ENCODE data around the gene KCTD1. TPM values are rescaled to one million over a fixed set of nuclear protein-coding genes. Genes with fewer than 3 reads are reported as not detected.

Gene KCTD1
- total and polyA plus RNA-seq, 10 of the 15 experiments (the other 5 are each of a cell fraction or from before 2014, with no cell fraction given): 1.5 to 13.4 (median 5.5) TPM

GRCh38 chr18:26495287-26495686, 53.1 kb downstream of the KCTD1 start:
- BruUV-seq (replicated peaks): no TSS peak

GRCh38 chr18:26493021-26493420, 55.3 kb downstream of the KCTD1 start:
- no peak overlapping the region for H3K9ac ChIP-seq (ENCODE audit: control insufficient read depth, insufficient read depth, low read length)
- ChIA-PET RAD21 (ENCODE audit: unreplicated experiment) (no interaction called here), SMC1A (ENCODE audit: uncharacterized antibody, unreplicated experiment) (no interaction called here), CTCF (no interaction called here), POLR2A (no interaction called here)
- H3K79me2 ChIP-seq (ENCODE audit: control insufficient read depth, insufficient read depth, low read length): no peaks in the 10 kb centered on the region
- H3K4me2 ChIP-seq (ENCODE audit: control insufficient read depth, insufficient read depth): no peak overlapping the region
- no peaks in the 10 kb centered on the region for H3K9me3 ChIP-seq (replicated peaks; ENCODE audit: control insufficient read depth, insufficient read depth, low read length)
- no peaks in the 10 kb centered on the region for H3K4me1 ChIP-seq (ENCODE audit: control insufficient read depth, insufficient read depth, low read length)
- no peak overlapping the region for H3K27ac ChIP-seq (ENCODE audit: control insufficient read depth, insufficient read depth)
- no peak overlapping the region for H3K4me3 ChIP-seq
- intact Hi-C loops (cut with micrococcal nuclease; ENCODE audit: unreplicated experiment): no loop called here
- H2AFZ ChIP-seq (ENCODE audit: control insufficient read depth, low read depth, low read length): no peak overlapping the region
- no TSS peak for BruUV-seq (replicated peaks)
- WGBS (ENCODE audit: insufficient coverage, insufficient replicate concordance, low lambda C conversion rate, missing lambda C conversion rate): 45% methylated on average over 3 of the region's 3 CpGs
- no peaks in the 10 kb centered on the region for H3K36me3 ChIP-seq (ENCODE audit: control insufficient read depth in 2 of 2, insufficient read depth in 2 of 2, low read length in 1 of 2)
- H3K27me3 ChIP-seq (replicated peaks in 1 of 2; ENCODE audit: control insufficient read depth in 2 of 2, insufficient read depth in 2 of 2, low read length in 1 of 2): no peaks in the 10 kb centered on the region
- H4K20me1 ChIP-seq (ENCODE audit: control insufficient read depth, insufficient read depth): no peaks in the 10 kb centered on the region
- DNase-seq (ENCODE audit: low read depth, low spot score) (no peak), FAIRE-seq (no peak), ATAC-seq (peak; percentile 61; the same call in 2 of the 3 replicates)
- TF ChIP-seq TCF12 (IDR thresholded peaks at IDR 0.05; ENCODE audit: low read depth, low read length) (no peak), MEF2B (IDR thresholded peaks at IDR 0.05; ENCODE audit: partially characterized antibody, poor library complexity, severe bottlenecking) (no peak), ZSCAN29 (IDR thresholded peaks at IDR 0.05) (no peak), RUNX3 (IDR thresholded peaks at IDR 0.05; ENCODE audit: low read length) (no peak), SMC3 (IDR thresholded peaks at IDR 0.05; ENCODE audit: borderline replicate concordance, low read length) (no peak), MXI1 (IDR thresholded peaks at IDR 0.05; ENCODE audit: low read depth, low read length) (no peak), GABPA (IDR thresholded peaks at IDR 0.05; ENCODE audit: low read depth) (no peak), SMAD1 (IDR thresholded peaks at IDR 0.05; ENCODE audit: low read depth, partially characterized antibody) (no peak)
- in situ Hi-C loops (cut with MboI): no loop called here

More at GRCh38 chr18:26495287-26495686, 53.1 kb downstream of the KCTD1 start:
- Histone ChIP-seq H3K4me3 (no peak overlapping the region), H3K79me2 (ENCODE audit: control insufficient read depth, insufficient read depth, low read length) (no peaks in the 10 kb centered on the region), H3K9me3 (replicated peaks; ENCODE audit: control insufficient read depth, insufficient read depth, low read length) (no peaks in the 10 kb centered on the region), H3K36me3 (ENCODE audit: control insufficient read depth in 2 of 2, insufficient read depth in 2 of 2, low read length in 1 of 2) (no peaks in the 10 kb centered on the region), H3K4me2 (ENCODE audit: control insufficient read depth, insufficient read depth) (no peak overlapping the region), H3K9ac (ENCODE audit: control insufficient read depth, insufficient read depth, low read length) (no peak overlapping the region), H4K20me1 (ENCODE audit: control insufficient read depth, insufficient read depth) (no peaks in the 10 kb centered on the region), H3K4me1 (ENCODE audit: control insufficient read depth, insufficient read depth, low read length) (no peaks in the 10 kb centered on the region), H3K27ac (ENCODE audit: control insufficient read depth, insufficient read depth) (no peak overlapping the region), H2AFZ (ENCODE audit: control insufficient read depth, low read depth, low read length) (no peak overlapping the region), H3K27me3 (replicated peaks in 1 of 2; ENCODE audit: control insufficient read depth in 2 of 2, insufficient read depth in 2 of 2, low read length in 1 of 2) (no peaks in the 10 kb centered on the region)
- ATAC-seq: no peak
- intact Hi-C loops (cut with micrococcal nuclease; ENCODE audit: unreplicated experiment) (no loop called here), in situ Hi-C loops (cut with MboI) (no loop called here)
- TF ChIP-seq PML (IDR thresholded peaks at IDR 0.05; ENCODE audit: low read length) (no peak), YY1 (IDR thresholded peaks at IDR 0.05; ENCODE audit: low read depth, low read length) (no peak)
- ChIA-PET POLR2A (no interaction called here), CTCF (interaction anchor here (0.9 to 1.8 kb wide), 2 partner anchors 27 to 111 kb away, joined by 4 read pairs; no protein-coding TSS in a partner anchor), SMC1A (ENCODE audit: uncharacterized antibody, unreplicated experiment) (interaction anchor here (1.0 kb wide), 1 partner anchor 34 kb away, joined by 3 read pairs; no protein-coding TSS in a partner anchor), RAD21 (ENCODE audit: unreplicated experiment) (no interaction called here)
- DNase-seq (ENCODE audit: low read depth, low spot score): no peak
- WGBS (ENCODE audit: insufficient coverage, insufficient replicate concordance, low lambda C conversion rate, missing lambda C conversion rate): 98% methylated on average over 5 of the region's 5 CpGs
- FAIRE-seq: no peak
